ENCODE results near the gene HCFC2. TPM values are rescaled to one million over a fixed set of nuclear protein-coding genes. Genes with fewer than 3 reads are reported as not detected.
A peak's percentile ranks its signal among the peaks of the same experiment; 100 is the strongest.

Gene HCFC2
- polyA plus RNA-seq, 1 donor, result 34.3 TPM

DNA sequence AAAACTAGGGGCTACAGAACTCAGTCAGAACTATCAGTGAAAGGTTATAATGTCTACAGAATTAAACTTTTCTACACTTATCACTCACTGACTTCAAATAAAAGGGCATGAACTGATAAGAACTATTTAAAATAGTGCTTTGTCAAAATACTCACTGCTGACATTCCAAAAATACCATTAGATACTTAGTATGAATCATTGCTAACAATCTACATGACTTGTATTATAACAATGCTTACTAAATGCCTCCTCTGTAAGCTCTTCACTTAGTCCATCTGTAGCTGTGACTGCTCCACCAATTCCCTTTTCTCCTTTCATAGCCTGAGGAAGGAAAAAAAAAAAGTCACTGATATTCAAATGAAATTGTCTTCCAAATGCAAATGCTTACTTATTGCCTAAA is 56.7 kb downstream of the HCFC2 start:
- no peak for DNase-seq (ENCODE audit: low read depth)

DNA sequence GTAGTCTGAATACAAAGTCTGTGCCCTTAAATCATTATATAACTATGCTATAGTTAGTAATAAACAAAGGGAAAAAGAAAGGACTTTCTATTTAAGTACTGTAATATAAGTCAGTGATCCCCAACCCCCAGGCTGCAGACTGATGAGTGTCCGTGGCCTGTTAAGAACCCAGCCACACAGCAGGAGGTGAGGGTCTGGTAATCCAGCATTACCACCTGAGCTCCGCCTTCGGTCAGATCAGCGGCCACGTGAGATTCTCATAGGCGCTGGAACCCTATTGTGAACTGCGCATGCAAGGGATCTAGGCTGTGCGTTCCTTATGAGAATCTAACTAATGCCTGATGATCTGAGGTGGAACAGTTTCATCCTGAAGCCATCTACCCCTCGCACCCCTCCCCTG is 58.0 kb downstream of the HCFC2 start:
- no peak for DNase-seq (ENCODE audit: low read depth)

DNA sequence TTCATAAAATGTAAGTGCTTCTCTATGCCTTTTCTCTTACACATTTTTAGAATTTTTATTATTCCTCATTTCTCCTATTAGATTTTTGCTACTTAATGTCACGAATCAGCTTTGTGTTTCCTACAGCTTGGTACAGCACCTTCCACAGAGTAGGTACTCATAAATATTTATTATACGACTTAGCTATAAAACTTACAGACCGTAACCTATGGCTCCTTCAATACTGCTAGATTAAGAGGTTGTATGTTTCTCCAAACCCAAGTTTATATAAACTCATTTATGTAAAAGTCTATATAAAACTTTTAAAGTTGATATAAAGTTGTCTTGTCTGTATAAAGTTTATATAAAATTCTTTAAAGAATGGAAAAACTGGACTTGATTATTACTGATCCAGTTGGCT is 62.2 kb downstream of the HCFC2 start:
- DNase-seq (ENCODE audit: low read depth), result no peak

DNA sequence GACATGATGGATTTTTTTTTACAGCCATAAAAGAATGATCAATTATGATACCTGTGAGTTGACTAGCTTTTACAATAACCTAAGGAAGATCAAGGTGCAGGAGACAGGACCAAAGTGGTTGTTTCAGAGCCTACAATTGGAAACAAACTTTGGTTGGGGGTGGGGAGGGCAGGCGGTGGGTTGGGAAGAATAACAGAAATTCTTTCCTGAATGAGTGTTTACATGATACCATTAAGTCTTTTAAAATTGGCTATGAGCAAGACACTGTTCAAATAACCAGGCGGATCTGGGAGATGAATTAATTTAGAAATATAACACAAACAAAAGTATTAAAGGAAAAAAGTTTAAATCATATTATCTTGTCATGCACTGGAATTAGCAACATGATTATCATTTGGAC is 66.4 kb downstream of the HCFC2 start:
- no peak for DNase-seq (ENCODE audit: low read depth)

DNA sequence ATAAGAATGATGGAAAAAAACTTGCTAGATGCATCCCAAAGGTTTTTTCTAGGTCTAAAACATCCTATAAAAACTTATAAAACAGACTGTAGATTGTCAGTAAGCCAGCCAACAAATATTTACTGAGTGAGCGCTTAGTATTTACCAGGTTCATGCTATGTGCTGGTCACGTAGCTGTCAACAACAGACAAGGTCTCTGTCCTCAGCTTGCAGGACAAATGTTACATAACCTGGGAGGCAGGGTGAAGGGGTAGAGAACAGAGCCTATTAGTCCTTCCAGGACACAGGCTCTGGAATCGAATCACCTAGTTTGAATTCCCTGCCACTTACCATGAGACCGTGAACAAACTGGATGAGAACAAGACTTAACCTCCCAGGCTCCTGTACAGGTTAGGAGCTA is 67.3 kb downstream of the HCFC2 start:
- no peak for DNase-seq (ENCODE audit: low read depth)

DNA sequence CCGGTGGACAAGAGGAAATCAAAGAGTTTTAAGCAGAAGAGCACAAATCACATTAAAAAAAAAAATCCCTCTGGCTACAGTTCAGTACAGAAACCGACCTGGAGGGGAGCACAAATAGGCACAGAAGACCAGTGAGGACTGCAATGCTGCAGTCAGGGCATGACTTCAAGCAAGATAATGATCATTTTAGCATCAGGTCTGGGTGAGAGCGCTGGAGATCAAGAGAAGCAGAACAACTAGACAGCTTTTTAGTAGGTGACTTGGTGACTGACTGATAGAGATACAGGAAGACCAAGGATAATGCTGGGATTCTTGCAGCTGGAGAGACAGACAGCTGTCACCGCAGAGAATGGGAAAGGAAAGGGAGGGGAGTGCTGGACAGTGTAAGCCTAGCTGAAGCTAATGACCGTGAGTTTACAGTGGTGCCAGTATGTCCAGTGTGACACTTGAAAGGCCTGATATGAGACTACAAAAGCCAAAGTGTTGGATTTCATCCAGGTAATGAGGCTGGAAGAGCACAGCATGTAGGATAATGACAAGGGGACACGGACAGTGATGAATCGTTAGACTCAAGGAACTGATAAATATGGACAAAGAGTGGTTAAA is 68.1 kb downstream of the HCFC2 start:
- no peak for DNase-seq (ENCODE audit: low read depth)

DNA sequence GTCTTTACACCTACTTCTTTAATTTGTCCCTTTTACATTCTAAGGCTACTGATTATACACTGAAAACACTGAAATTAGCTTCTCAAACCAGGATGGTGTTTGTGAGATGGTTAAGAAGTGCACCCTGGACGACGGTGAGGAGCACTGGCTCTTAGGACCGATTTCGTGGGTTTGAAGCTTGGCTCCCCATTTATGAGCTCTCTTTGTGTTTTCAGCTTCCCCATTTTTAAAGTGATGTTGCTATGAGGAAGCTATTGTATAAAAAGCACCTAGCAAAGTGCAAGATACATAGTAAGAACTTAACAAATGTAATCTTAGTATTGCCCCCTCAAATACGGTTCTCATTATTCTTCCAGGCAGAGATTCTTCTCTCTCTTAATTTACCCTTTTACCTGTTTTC is 69.0 kb downstream of the HCFC2 start:
- DNase-seq (ENCODE audit: low read depth), result no peak

DNA sequence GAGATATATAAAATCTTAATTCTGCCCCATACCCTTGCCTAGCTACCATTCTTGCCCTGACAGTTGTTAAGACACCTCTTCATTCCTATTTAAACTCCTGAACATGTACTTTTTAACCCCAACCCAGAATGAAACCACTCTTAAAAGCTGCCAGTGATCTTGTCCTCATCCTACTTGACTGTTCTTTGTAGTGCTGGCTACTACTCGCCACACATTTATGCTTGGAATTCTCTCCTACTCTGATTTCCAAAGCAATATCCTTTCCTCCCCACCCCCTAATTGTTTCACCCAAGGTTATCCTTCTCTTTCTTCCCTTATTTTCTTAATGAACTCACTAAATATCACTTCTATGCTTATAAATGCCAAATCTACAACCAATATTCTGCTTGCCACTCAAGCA is 69.5 kb downstream of the HCFC2 start:
- DNase-seq (ENCODE audit: low read depth), result no peak

DNA sequence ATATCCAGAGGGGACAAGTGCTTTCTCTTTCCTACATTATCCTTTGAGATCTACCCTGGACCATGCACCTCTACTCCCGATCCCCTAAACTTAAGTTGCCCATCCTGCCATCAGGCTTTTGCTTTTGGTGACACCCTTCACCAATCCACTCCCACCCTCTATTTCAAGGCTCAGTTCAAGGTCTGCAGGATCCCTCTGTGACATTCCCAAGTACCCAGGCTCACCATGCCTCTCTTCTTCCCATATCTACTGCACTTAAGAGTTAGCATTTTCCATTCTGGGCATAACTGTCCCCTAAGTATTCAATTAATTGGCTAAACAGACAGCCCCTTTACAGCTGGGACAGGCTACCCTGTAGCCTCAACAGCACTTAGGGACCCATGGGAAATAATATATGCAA is 70.6 kb downstream of the HCFC2 start:
- DNase-seq (ENCODE audit: low read depth), result no peak

DNA sequence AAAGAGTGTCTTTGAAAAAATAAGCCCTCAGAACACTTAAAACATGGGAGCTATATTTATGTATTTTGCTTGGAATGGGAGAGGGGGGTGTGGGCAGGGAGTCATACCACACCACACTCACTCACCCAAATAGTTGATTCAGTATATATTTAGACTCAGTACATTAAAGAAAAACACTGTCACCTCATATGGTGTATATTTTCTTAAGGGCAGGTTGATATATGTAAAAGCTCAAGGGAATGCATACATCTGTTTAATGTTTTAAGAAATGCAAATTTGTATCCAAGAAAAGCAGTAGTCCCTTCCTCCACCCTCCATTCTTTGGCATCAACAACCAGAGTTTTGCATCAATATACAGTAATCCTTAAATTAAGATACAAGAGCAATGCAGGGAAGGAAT is 72.2 kb downstream of the HCFC2 start:
- DNase-seq (ENCODE audit: low read depth), result no peak

DNA sequence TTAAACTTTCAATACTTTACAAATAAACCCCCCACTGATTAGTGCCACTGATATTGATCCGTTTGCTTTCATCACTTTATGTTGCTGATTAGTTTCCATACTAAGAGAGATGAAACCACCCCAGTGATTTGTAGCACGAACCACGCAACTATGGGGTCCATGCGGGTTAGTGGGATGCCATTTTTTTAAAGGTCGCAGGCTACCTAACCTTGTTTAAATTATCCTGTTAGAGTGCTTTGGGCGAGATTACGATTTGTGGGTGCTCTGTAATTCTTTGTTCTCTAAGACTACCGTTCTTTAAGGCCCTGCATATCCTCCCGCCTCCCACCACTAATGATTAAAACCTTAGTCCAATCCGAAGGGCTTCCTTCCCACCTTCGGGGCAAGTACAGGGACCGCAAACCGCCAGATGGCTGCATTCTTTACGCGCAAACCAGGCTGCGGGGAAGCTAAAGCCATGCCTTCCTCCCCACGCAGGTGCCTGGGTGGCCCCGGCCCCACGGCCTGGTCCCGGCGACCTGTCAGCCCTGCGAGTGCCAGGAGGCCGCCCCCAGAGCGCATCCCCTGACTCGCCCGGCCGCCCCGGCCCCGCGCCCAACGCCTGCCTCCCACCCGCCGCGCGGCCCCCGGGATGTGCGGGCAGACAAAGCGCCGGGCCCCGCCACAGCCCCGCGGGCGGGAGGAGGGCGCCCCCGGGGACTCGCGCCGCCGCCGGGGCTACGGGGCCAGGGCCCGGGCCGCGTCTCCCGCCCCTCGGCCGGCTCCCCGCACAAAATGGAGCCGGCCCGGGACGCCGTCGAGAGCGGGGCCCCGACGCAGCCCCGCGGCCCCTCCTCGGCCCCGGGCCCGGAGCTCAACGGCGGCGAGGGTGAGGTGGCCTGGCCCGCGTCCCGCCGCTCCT is 72.9 kb downstream of the HCFC2 start:
- no peak for DNase-seq (ENCODE audit: low read depth)

DNA sequence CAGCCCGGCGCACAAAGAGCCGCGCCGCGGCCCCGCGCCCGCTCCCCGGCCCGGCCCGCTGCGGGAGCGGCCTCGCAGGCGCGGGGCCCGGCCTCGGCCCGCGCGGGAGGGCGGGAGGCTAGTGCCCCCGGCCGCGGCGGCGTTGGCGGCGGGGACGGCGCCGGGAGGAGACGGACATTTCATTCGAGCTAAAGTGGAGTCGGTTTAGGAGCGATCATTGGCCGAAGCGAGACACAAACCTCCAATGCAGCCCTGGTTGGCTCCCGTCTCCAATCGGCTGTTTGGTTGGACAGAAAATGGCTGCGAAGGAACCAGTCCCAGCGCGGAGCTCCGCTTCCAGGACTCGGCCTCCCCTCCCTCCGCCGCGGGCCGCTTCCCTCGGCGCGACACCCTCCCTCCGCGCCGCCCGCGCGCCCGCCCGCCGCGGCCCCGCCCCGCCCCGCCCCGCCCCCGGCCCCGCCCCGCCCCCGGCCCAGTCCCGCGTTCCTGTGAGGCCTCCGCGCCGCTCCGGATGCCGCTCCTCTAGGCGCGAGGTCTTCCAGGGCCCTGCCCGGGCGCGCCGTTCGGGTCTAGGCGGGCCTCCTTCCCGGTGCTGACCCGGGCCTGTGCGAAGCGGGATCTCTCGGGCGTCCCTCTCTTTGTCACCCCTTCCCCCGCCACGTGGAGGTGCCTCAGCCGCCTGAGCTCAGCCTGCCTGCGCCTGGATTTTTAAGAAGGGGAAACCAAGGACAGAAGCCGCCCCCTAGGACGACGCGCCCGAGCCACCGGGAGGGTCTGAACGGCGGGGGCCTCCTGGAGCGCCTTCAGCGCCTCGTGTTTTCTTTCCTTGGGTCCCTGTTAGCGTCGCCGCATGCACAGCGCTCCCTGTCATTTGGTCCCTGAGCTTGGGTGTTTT is 73.8 kb downstream of the HCFC2 start, which contains the start of gene NFYB:
Gene NFYB (minus strand): TSS at position 309 of the 895 bp plus-strand sequence. CDS start 2,757 bp downstream, outside the sequence.
- peak; percentile 97 for DNase-seq (ENCODE audit: low read depth)

DNA sequence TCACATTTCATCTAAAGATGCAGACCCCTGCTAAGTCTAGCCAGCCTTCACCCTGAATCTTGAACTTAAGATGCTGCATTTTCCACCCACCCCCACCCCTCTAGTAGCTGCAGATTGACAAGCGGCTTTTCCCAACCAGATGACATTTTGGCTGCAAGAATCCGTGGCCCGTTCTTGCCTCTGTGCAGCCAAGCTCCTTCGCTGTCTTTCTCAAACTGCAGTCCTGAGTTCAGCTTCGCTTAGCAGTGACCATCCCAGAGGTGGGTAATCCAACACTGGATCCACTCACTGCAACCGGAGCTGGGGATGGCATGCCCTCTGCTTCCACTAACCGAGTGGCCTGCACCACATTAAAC is 74.4 kb downstream of the HCFC2 start:
- no peak for DNase-seq (ENCODE audit: low read depth)

DNA sequence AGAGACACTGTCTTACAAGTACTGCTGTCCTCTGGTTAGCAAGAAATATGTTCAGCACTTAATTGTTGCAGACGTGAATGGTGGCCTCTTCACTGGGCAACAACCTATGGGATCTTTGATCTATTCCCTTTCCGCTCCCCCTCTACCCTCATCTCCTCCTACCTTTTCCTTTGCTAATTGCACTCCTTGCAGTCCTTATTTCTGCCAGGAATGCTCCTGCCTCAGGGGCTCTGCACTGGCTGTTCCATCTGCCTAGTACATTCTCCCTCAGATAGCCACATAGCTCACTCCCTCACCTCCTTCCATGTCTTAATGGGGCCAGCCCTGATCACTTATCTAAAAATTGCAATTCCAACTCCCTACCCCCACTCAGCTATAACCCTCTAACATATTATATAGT is 78.2 kb downstream of the HCFC2 start:
- no peak for DNase-seq (ENCODE audit: low read depth)

DNA sequence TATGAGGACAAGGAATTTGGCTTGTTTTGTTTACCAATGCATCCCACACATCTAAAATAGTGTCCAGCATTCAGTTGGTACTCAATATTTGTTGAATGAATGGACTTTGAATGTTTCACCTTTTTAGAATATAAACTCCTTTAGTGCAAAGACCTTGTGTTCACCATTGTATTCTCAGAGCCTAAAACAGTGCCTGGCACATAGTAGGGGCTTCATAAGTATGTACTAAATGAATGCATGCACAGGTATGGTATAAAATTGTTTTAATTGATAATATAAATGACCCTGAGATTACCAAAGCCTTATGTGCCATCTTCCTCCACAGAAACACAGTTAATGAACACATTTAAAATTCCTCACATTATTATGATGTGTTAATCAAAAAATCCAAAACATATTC is 78.7 kb downstream of the HCFC2 start:
- DNase-seq (ENCODE audit: low read depth), result no peak

DNA sequence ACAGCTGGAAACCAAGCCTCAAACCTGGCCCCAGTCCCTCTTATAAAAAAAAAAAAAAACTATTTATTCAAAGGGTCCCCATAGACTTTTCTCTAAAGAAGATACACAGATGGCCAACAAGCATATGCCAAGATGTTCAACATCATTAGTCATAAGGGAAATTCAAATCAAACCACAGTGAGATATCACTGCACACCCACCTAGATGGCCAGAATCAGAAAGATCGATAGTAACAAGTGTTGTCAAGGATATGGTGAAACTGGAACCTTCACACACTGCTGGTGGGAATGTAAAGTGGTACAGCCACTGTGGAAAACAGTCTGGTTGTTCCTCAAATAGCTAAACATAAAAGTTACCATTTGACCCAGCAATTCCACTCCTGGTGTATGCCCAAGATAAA is 79.6 kb downstream of the HCFC2 start:
- DNase-seq (ENCODE audit: low read depth), result no peak

DNA sequence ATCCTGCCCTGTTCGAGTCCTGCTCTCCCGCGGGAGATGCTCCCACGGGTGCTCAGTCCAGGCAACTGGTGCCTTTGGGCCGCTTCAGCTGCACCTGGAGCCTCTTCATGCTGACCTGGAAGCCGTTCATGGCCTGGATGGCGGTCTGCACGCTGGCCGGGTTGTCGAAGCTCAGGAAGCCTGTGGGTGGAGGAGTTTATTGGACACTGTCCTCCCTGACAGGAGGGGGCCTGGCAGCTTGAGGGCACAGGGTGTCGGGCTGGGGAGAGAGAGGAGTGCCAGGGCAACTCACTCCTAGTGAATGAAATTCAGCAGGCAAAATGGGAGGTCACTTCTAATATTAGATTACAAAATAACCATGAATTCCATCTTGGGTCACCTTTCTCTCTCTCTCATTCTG is 83.0 kb downstream of the HCFC2 start:
- DNase-seq (ENCODE audit: low read depth), result no peak

DNA sequence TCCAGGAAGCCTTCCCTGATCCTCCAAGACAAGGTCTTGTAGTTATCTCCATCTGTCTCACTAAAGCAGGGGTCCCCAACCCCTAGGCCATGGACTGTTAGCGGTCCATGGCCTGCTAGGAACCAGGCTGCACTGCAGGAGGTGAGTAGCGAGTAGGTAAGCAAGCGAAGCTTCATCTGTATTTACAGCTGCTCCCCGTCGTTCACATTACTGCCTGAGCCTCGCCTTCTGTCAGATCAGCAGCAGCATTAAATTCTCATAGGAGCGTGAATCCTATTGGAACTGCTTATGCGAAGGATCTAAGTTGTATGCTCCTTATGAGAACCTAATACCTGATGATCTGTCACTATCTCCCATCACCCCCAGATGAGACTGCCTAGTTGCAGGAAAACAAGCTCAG is 86.1 kb downstream of the HCFC2 start:
- no peak for DNase-seq (ENCODE audit: low read depth)

DNA sequence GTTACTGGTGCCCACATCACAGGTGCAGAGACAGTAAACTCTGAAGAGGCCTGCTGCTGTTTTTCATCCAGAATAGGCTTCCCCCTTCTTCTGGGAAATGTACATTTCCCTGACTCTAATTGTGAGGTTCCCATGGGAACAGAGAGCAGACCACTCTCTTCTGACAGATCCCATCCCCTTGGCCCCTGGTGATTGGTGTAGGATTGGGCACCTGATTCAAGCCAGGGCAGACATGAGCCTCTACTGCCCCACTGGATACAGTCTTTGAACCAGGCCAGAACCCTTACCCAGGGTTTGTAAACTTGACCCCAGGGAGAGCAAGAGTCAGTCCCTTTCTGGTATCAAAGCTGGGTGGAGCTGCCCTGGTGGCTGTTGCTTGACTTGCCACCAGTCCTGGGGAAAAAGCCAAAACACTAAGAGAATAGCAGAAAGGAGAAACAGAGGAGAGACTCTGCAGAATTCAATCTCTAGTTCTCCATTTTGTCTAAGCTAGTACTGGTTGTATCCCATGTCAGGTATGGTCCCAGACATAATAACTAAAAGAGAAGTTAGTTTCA is 88.4 kb downstream of the HCFC2 start:
- DNase-seq (ENCODE audit: low read depth), result no peak

DNA sequence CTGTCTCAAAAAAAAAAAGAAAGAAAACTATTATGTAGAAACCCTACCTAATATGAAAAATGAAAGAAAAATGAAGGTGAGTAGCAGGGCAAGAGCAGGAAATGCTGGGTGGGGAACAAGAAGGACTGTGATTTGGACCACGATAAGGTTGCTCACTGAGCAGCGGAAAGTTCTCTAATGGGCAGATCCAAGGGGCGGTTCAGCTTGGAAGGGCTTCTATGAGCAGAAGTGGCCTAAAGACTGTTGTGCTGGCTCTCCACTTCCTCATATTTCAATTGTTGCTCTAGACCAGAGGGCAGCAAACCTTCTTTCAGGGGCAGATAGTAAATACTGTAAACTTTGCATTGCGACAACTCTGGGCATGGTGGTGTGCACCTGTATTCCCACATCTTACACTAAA is 90.0 kb downstream of the HCFC2 start:
- DNase-seq (ENCODE audit: low read depth), result no peak

DNA sequence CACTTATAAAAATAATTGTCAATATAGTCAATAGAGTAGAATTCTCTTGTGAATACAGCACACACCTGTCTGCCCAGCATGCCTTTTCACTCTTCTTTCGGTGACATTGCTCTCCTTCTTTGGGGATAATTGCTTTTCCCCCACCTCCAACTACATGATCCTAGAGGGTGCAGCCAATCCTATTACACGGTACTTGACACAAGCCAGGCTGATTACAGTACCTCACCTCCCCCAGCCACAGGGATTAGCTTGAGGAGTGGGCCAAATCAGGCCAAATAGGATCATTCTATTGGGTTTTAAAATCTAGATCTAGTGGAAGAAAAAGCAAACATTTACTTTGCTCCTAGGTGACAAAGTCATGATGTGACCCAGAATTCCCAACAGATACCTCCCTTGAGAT is 90.5 kb downstream of the HCFC2 start:
- no peak for DNase-seq (ENCODE audit: low read depth)

All from forelimb muscle (tissue), 1 donor.